Osteocyte (in vitro differentiated cells): ENCODE measurements around the gene FXR1. TPM values are rescaled to one million over a fixed set of nuclear protein-coding genes. Genes with fewer than 3 reads are reported as not detected.

Experiments
- DNase-seq: peaks from one replicate; pipeline ENCODE4 v3.0.0; 2021; ENCODE audit warnings: mixed read lengths; ENCODE audit not compliant: unreplicated experiment; ENCODE audit errors: extremely low spot score
- H3K27ac Mint-ChIP-seq: one replicate; pipeline ENCODE4 v1.8.0; 2021; ENCODE audit warnings: mild to moderate bottlenecking, mixed read lengths; ENCODE audit not compliant: unreplicated experiment
- H3K27me3 Mint-ChIP-seq: one replicate; pipeline ENCODE4 v1.8.0; 2021; ENCODE audit warnings: mixed read lengths; ENCODE audit not compliant: unreplicated experiment
- H3K36me3 Mint-ChIP-seq: one replicate; pipeline ENCODE4 v1.8.0; 2021; ENCODE audit warnings: mixed read lengths; ENCODE audit not compliant: unreplicated experiment
- H3K4me1 Mint-ChIP-seq: one replicate; pipeline ENCODE4 v1.8.0; 2021; ENCODE audit warnings: mixed read lengths; ENCODE audit not compliant: unreplicated experiment
- H3K4me3 Mint-ChIP-seq: one replicate; pipeline ENCODE4 v1.8.0; 2021; ENCODE audit warnings: mild to moderate bottlenecking, moderate library complexity, mixed read lengths; ENCODE audit not compliant: unreplicated experiment
- H3K9me3 Mint-ChIP-seq: one replicate; pipeline ENCODE4 v1.8.0; 2021; ENCODE audit warnings: mixed read lengths; ENCODE audit not compliant: unreplicated experiment
- CTCF ChIP-seq: fragments of 200-600 bp; sonication (generic); IDR thresholded peaks from 2 replicates; pipeline ENCODE4 v1.5.0; 2021; ENCODE audit warnings: antibody characterized with exemption, mild to moderate bottlenecking, moderate library complexity
- total RNA-seq: library from RNA; stranded (reverse); gene quantifications from 2 replicates; pipeline ENCODE4 v1.2.1, GENCODE V29; 2021

FXR1 gene
- total RNA-seq, 1 donor from 2014 or later = 158 TPM

- Mint-ChIP-seq H3K27me3 (no peaks in the 10 kb centered on the region), H3K4me3 (no peak overlapping the region), H3K36me3 (peaks cover 21% of the 10 kb centered on the region), H3K27ac (no peak overlapping the region), H3K9me3 (no peaks in the 10 kb centered on the region), H3K4me1 (peaks cover 6% of the 10 kb centered on the region)
- no peak for DNase-seq
- no peak for TF ChIP-seq CTCF
Measured at GRCh38 chr3:180934638-180935037, 22.2 kb downstream of the FXR1 start.

GRCh38 chr3:180940826-180941225 is 28.4 kb downstream of the FXR1 start:
- Mint-ChIP-seq H3K4me1 (no peaks in the 10 kb centered on the region), H3K36me3 (peaks cover 20% of the 10 kb centered on the region), H3K27me3 (no peaks in the 10 kb centered on the region), H3K9me3 (no peaks in the 10 kb centered on the region), H3K27ac (no peak overlapping the region), H3K4me3 (no peak overlapping the region)
- DNase-seq = no peak
- TF ChIP-seq CTCF = no peak

GRCh38 chr3:180947761-180948390 is 35.4 kb downstream of the FXR1 start:
- Mint-ChIP-seq H3K4me3 (no peak overlapping the region), H3K27ac (no peak overlapping the region), H3K4me1 (no peaks in the 10 kb centered on the region), H3K36me3 (peaks cover 39% of the 10 kb centered on the region), H3K9me3 (no peaks in the 10 kb centered on the region), H3K27me3 (no peaks in the 10 kb centered on the region)
- no peak for DNase-seq
- TF ChIP-seq CTCF = no peak

- Mint-ChIP-seq H3K27me3 (no peaks in the 10 kb centered on the region), H3K4me1 (no peaks in the 10 kb centered on the region), H3K4me3 (no peak overlapping the region), H3K36me3 (peaks cover 49% of the 10 kb centered on the region), H3K27ac (no peak overlapping the region), H3K9me3 (peaks cover 4% of the 10 kb centered on the region)
- no peak for TF ChIP-seq CTCF
- DNase-seq = no peak
Measured at GRCh38 chr3:180959691-180960090, 47.2 kb downstream of the FXR1 start.

- no peak for TF ChIP-seq CTCF
- no peak for DNase-seq
- Mint-ChIP-seq H3K27me3 (no peaks in the 10 kb centered on the region), H3K9me3 (peaks cover 4% of the 10 kb centered on the region), H3K4me3 (no peak overlapping the region), H3K4me1 (no peaks in the 10 kb centered on the region), H3K27ac (no peak overlapping the region), H3K36me3 (peaks cover 45% of the 10 kb centered on the region)
Measured at GRCh38 chr3:180961087-180961486, 48.6 kb downstream of the FXR1 start.
